HG02571 (cell line): ENCODE data around the gene PTPN23.
A peak's percentile ranks its signal among the peaks of the same experiment; 100 is the strongest.

Experiments used
- ATAC-seq: cut with Tn5 transposase; IDR thresholded peaks from one replicate; pipeline ENCODE4 v1.9.1; 2021; ENCODE audit warnings: mild to moderate bottlenecking, moderate library complexity; ENCODE audit not compliant: unreplicated experiment

Gene PTPN23

DNA sequence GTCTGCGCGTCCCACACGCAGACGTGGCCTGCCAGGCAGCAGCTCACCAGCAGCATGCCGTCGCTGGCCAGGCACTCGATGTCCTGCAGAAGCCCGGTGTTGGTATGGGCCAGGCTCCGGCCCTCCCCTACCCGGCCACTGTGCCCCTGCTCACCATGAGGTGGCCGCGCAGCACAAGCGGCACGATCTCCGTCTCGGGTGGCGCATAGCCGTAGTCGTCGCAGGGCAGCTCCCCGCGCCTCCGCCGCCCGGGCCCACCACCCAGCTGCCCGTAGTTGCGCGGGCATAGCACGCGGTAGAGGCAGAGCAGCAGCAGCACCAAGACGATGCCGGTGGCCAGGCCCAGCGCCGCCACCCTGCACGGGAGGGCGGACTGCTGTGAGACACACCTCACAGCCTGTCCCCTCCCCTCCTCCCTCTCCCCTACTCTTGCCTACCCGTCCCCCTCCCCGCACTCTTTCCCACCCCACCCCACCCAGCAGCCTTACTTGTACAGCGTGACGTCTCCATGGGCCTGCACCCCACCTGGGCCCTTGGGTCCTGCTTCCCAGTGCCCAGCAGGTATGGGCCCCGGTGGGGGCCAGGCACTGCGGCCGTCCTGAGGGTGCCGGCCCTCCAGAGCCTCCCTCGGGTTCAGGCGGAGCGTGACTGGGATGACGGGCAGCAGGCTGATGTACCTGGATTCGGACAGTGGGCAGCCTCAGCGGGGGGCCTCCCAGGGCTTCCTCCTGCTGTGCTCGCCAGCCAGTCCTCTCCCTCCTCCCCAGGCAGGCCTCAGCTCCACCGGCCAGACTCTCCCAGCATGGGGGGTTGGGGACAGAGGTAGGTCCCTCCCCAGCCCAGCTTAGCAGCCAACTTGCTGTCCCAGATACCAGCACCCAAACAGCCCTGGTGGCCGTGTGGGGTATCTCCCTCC lies 37.6 kb downstream of the PTPN23 start:
- ATAC-seq = no peak

DNA sequence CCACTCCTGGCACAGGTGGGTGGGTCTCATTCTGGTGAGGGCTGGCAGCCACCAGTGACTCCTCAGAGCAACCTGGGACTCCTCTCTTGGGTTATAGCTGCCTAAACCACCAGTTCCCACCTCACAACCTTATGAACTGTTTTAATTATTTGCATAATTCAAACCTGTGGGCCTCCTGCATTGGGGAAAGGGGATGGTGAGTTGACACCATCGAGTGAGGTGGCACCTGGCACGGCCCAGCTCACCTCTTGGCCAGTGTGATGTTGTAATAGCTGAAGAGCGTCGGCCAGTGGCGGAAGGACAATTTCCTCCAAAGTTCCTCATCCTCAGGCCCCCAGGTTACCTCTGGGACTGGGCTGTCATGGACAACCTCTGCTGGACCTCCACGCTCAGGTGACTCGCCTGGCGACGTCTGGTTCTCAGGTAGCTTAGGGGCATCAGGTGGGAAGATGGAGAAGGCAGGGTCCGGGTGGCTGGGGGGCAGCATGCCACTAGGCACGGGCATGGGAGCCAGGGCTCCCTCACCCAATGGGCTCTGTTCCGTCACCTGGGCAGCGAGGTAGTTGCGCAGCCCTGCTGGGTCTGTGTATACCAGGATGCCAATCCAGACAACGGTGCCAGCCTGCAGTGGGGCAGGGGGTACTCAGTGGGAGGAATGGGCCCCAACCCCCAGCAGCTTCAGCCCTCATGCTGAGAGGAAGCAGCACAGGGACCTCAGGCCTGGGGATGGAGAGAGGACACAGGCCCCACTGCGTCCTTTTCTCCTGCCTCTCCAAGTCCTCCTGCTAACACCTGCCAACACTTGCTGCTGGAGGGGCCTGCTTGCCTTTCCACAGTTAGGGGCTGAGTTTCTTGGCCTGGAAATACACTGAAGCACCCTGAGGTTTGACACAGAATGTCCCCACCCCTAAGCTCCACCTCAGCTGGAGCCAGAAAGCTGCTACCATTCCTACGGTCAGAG lies 38.5 kb downstream of the PTPN23 start:
- ATAC-seq = no peak

DNA sequence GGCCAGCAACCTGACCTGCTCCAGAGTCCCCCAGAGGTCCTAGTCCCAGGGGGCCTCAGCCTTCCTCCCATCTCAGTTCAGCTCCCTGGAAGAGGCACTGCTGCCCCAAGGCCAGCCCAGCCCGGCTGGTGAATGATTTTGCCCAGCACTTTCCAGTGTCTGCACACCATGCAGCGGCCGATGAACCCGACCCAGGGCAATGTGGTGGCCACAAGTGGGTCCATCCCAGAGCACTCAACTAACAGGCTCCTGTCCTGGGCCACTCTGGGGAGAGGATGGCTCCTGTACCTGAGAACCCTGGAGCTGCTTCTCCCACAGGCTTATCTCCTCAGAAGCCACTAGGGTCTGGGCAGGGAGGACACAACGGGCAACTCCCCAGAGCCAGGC lies 39.2 kb downstream of the PTPN23 start:
- ATAC-seq = no peak

DNA sequence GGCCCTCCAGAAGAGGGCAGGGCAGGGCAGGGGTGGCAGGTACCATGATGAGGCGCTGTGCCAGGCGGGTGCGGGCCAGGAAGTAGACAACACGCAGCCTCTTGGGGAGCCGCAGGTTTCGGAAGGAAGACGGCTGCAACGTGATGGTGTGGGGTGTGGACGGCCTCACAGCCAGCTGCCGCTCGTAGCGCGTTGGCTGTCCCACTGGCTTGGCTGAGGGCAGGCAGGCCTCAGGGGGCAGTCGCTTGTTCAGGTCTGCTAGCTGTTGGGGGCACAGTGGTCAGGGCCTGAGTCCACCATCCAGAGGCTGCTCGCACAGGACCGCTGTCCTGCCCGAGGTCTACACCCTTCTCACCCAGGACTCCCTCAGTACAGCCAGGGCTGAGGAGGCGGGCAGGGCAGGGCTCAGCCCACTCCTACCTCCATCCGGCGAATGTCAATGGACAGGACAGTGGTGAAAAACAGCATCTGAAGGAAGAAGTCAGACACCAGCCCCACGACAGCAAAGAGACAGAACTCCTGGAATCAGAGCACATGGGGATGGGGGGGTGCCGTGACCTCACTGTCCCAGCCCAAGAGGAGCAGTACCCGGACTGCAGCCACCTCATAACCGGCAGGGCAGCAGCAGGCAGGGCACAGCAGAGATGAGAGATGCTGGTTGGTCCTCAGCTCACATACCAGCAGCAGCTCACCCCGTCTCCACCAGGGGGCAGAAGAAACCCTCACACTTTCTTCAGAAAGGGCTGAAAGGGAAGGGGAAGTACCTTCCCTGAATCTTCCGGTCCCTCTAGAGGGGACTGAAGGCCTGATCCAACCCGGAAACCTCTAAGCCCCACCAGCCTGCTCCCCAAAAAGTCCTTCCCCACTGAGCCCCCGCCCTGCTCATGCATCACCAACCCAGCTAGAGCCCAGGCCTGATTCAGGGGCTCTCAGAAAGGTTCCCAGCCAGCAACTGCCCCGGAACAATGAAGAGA lies 40.0 kb downstream of the PTPN23 start:
- ATAC-seq = peak; percentile 52

DNA sequence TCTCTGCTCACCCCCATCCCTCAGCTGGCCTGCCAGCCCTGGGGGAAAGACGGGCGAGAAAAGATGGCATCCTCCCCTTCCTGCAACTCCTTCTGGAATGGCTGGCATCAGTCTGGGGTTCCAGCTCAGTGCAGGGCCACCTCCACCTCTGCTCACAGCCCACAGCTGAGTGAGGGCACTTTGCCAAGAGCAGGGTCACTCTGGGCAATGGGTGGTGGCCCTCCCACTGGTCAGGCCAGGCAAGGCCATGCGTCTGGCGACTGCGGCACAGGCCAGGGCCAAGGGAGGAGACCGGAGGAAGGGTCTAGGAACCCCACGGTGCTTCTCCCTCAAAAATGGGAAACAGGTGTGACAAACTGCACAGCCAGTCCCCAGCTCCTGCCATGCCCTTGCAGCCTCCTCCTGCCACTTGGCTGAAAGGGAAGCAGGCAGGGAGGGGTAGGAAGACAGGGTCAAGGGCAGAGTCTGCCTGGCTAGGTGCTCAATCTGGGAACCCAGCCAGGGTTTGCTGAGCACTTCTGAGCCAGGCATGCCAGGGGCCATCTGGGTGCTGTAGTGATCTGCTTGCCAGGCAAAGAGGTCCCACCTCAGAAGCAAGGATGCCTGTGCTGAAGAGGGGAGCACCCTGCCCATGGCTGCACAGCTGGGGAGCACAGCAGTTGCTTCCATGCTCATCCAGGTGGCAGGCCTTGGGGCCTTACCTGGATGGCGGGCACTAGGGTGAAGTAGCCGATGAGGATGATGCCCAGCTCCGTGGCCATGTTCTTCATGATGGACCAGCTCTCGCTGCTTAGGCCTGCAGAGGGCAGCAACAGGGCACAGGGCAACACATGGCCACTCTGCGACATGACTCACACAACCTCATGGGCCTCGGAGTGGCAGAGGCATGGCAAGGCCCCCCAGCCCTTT lies 41.2 kb downstream of the PTPN23 start:
- no peak for ATAC-seq

DNA sequence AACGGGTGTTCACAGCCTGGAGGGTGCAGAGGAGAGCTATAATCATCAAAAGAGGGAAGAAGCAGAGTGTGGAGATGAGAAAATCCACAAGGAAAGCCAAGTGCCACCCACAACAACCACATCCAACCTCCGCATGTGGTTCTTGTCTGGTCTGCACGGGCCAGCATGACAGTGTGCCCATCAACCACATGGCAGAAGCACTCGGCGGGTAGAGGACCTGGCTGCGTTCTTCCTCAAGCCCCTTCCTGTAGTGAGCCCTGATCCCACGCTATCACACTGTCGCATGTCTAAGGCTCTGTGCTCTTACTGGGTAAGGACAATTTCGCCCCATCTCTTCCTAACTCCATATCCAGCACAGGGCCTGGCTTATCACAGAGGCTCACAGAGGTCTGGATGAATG lies 41.9 kb downstream of the PTPN23 start:
- ATAC-seq = no peak

DNA sequence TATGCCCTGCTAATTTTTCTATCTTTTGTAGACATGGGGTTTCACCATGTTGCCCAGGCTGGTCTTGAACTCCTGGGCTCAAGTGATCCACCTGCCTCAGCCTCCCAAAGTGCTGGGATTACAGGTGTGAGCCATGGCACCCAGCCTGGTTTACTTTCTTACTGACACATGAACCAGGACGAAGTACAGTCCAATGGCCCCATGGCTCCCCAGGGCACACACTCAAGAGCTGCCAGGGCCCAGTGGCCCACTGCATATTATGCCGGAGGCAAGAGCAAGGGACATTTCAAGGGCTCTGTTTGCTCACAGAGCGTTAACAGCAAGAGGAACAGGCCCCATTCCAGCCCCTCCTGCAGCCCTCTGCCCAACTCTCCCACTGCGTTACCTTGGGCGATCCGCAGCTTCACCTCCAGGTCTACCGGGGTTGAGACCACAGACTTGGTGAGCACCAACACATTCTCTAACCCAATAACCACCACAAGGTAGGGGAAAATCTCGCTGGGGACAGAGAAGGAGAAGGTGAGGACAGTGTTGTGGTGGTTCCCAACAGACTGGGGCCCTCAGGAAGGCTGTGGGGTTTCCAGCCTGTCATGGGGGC lies 42.8 kb downstream of the PTPN23 start:
- ATAC-seq = no peak

DNA sequence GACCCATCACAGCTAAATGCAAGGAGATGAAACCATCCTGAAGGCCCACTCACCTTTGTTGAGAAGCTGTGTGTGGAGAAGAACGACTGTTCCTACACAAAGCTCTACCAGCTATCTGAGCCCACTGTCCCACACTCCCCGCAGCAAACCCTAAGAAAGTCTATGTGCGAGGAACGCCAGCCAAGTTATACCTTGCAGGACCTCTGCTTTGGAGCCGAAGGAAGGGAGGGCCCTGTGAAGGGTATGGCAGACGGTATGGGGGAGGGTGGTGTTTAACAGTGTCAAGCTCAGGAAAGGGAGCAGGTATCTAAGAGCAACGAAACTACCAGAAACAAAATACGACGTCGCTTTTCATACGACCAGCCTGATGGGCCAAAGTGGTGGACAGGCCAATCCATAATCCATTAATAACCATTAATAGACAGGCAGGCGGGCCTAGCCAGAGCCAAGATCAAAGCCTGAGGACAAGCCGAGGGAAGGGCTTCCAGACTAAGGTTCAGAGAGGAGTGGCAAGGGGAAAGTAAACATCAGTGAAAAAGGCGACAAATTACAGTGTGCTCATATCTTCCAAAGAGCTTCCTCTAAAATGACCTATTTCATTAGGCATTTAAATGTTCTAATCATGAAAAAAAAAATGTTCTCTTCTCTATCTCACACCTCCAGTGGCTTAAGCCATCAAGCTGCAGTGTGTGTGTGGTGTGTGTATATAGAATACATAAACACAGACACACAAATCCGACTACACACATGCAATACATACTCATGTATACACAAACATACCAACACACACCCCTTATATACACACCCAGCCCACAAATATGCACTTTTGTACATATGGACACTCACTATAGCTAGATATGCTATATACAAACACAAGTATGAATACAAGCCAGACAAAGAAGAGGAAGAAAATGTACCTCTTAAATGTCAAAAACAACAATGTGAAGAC lies 43.9 kb downstream of the PTPN23 start:
- no peak for ATAC-seq

DNA sequence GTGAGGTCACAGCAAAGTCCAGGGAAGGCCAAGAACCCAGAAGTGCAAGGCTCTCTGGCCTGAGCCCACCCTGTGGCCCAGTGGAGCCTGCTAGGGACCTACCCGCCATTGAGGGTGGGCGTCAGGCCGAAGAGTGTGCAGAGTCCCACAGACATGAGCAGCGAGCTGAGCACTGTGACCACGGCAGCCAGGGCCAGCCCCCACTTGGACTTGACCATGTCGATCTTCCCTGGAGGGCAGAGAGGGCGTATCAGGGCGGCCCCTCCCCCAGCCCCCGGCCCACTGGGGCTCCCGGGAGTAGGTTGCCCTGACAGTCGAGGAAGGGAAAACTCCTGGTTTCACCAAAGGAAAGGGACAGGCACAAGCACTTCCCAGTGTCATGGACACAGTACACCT lies 44.6 kb downstream of the PTPN23 start:
- no peak for ATAC-seq

DNA sequence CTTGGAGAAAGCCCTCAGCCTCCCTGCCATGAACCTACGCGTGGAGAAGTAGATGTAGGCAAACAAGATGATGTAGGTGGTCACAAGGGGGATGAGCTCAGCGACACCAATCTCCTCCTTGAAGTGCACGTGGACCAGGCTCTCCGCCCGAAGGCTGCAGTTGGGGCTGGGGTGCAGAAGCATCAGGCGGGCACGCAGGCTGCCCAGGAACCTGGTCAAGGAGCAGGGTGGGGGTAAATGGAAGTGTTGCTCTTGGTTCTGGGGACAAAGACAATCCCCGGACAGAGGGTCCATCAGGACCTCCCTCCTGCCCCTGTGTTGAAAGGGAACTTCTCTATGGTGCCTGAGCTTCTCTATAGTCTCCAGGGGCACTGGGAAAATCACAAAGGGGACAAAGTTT lies 45.1 kb downstream of the PTPN23 start:
- no peak for ATAC-seq

DNA sequence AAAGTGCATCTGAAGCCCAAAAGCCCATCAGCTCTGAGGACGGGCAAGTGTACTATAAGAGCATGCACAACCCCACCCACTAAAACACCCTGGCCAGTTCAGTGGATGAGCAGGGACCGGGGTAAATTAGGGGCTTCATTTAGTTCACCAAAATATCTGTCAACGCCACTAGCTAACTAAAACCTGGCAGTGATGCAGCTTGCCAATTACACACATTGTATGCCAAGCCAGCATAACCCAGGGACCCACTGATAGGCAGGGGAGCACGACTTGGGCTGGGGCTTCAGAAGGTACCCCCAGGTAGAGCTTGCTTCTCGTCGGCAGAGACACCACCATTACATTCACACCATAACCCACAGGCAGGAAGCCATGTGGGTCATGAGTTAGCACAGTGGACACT lies 47.0 kb downstream of the PTPN23 start:
- ATAC-seq = no peak

DNA sequence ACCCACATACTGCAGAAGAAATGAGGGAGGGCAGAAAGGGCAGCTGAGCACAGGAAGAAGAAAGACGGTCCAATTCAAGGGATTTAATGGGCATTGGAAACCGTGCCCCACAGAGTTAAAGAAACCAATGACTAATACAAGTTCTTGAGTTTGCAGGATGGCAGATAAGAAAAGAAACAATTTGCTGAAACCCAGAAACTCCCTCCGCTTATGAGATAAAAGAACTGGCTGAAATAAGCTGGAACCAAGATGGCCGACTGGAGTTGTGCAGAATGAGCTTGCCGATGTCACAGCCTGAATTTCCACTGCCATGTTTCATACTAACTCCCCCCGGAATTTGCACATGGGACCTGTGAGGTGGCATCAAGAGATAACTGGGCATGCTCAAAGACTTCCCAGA lies 47.8 kb downstream of the PTPN23 start:
- ATAC-seq = no peak

DNA sequence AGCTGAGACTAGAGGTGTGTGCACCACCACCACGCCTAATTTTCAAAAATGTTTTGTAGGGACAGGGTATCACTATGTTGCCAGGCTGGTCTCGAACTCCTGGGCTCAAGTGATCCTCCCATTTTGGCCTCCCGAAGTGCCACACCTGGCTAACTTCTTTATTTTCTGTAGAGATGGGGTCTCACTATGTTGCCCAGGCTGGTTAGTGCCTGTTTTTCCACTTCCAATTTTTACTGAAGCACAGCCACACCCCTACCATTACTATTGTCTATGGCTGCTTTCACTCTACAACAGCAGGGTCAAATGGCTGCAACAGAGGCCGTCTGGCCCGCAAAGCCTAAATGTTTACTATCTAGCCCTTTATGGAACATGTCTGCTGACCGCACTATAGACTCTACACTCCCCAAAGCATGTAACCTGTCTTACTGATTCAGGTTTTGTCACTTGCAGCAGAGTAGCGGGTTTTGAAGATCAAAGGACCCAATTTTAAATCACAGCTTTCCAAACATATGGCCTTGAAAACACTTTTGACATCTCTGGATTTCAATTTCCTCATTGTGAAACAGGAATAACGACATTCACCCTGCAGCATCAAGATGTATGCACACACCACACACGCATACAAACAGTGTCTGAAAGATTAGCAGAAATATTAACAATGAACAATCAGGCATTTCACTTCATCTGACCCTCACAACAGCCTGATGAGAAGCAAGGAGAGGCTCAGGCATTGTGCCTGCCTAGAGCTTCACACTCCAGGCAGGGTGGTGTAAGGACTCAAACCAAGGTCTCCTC lies 48.9 kb downstream of the PTPN23 start:
- no peak for ATAC-seq

DNA sequence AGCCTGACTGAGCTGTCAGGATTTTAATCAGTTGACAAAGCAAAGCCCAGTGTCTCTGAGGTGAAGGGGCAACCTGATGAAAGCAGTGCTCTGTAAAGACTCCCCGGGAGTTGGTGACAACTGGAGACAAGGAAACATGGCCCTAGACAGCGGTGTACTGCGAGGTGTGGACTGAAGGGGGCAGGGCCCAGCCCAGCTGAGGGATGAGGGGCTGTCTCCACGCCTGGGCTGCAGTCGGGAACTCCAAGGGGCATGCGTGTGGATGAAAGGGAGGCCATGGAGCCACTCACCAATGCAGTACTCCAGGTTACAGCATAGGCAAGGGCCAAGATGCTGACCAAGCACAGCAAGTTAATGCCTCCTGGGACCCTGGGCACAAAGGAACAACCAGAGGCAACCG lies 49.8 kb downstream of the PTPN23 start:
- no peak for ATAC-seq

DNA sequence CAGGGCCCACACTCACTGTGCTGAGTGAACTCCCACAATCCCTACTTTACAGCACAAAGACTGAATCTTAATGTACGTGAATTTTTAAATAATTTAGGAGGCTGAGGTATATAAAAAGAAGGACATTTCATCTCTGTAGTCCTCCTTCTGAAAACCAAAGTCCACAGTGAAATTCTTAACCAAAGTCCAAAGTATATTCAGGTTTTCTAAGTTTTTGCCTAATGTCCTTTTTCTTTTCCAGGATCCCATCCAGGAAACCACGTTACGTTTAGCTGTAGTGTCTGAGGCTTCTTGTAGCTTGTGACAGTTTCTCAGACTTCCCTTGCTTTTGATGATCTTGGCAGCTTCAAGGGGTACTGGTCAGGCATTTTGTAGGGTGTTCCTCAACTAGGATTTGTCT lies 50.4 kb downstream of the PTPN23 start:
- no peak for ATAC-seq

DNA sequence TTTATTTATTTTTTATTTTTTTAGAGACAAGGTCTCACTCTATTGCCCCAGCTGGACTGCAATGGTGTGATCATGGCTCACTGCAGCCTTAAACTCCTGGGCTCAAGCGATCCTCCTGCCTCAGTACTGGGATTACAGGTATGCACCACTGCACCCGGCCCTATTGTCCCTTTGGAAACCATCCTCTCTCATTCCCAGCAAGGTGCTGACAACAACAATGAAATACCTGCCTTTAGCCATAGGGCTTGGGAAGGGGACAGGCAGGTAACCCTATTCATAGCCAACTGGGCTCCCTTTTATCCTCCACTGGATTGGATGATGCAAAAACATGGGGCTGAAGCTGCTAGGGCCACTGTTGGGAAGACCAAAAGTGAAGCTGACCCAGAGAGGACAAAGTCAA lies 51.9 kb downstream of the PTPN23 start:
- no peak for ATAC-seq

DNA sequence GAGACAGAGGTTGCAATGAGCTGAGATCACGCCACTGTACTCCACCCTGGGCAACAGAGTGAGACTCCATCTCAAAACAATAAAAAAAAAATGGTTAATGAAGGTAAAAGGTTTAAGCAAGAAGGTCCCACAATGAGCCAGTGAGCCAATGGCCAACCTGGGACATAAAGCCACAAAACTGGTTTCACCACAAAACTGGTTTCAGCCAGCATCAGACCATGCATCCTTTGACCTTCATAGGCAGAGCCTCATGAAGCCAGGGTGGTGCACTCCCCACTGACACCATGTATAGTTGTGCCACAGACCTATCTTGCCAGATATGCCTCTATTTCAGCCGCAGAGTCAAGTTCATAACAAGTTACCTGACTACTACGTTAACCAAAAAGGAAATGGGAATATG lies 53.0 kb downstream of the PTPN23 start:
- ATAC-seq = no peak
